Kidney epithelial cell (primary cell): ENCODE data around the gene PAN2. TPM values are rescaled to one million over a fixed set of nuclear protein-coding genes. Genes with fewer than 3 reads are reported as not detected.

Source experiments
- DNase-seq: peaks from one replicate; pipeline ENCODE4 v3.0.0-alpha.2; 2010; ENCODE audit warnings: low read depth
- H3K27me3 ChIP-seq: 2 replicates; pipeline ENCODE4 v1.6.0; 2011; ENCODE audit warnings: low read length; ENCODE audit not compliant: control insufficient read depth, insufficient read depth
- H3K36me3 ChIP-seq: 2 replicates; pipeline ENCODE4 v1.5.1; 2011; ENCODE audit warnings: low read length; ENCODE audit not compliant: control insufficient read depth, insufficient read depth
- H3K4me3 ChIP-seq: 2 replicates; pipeline ENCODE4 v1.5.1; 2011; ENCODE audit warnings: low read depth, mild to moderate bottlenecking, control low read depth, low read length
- CTCF ChIP-seq: IDR thresholded peaks from 2 replicates; pipeline ENCODE4 v1.5.1; 2011; ENCODE audit warnings: mild to moderate bottlenecking, moderate library complexity, low read length, control low read depth, inconsistent platforms; ENCODE audit not compliant: insufficient read depth, poor library complexity, severe bottlenecking
- total RNA-seq: library from RNA; depleted of rRNA; stranded (reverse); fragments of >200 nt; gene quantifications from 2 replicates; pipeline ENCODE4 v1.2.3, GENCODE V29; 2015

PAN2 gene
- total RNA-seq: 21.6 and 33.4 TPM in 2 replicates

GRCh38 chr12:56333679-56334489, at the start of gene PAN2:
Gene PAN2 (minus strand): TSS chr12:56334000. CDS start chr12:56333094, 906 bp downstream.
- Histone ChIP-seq H3K27me3 (no peaks in the 10 kb centered on the region), H3K4me3 (peak within 1 kb of the TSS; percentile 56), H3K36me3 (no peaks in the 10 kb centered on the region)
- TF ChIP-seq CTCF: peak; percentile 78
- peak; percentile 94 for DNase-seq

- no peaks in the 10 kb centered on the region for H3K27me3 ChIP-seq
- no peaks in the 10 kb centered on the region for H3K36me3 ChIP-seq
- TF ChIP-seq CTCF: no peak
- no peak overlapping the region for H3K4me3 ChIP-seq
- DNase-seq: no peak
These were observed 48.8 kb upstream of the PAN2 start for GRCh38 chr12:56382611-56383010.

- H3K27me3 ChIP-seq: no peaks in the 10 kb centered on the region
- no peak for TF ChIP-seq CTCF
- DNase-seq: no peak
- no peaks in the 10 kb centered on the region for H3K36me3 ChIP-seq
- H3K4me3 ChIP-seq: no peak overlapping the region
These were observed 44.2 kb upstream of the PAN2 start for GRCh38 chr12:56377989-56378316.

- TF ChIP-seq CTCF: peak; percentile 18
- Histone ChIP-seq H3K36me3 (no peaks in the 10 kb centered on the region), H3K27me3 (no peaks in the 10 kb centered on the region), H3K4me3 (no peak overlapping the region)
- DNase-seq: peak; percentile 29
These were observed 43.6 kb upstream of the PAN2 start for GRCh38 chr12:56377310-56377988.

- TF ChIP-seq CTCF: no peak
These were observed 42.0 kb upstream of the PAN2 start for GRCh38 chr12:56375598-56376434.

More at GRCh38 chr12:56375598-56376434, 42.0 kb upstream of the PAN2 start:
- Histone ChIP-seq H3K27me3 (no peaks in the 10 kb centered on the region), H3K36me3 (no peaks in the 10 kb centered on the region), H3K4me3 (no peak overlapping the region)
- DNase-seq: no peak
